Endometrium (tissue), 2 donors: ENCODE data around the gene FAM83B.
"Not testable (repeated sequence)": the region's sequence is repeated elsewhere in the genome, so short reads cannot be mapped to it uniquely, and the experiment has no call there.

Experiments
- FAIRE-seq: peaks from 2 replicates; lab custom pipeline; 2012; peaks lifted over from hg19 to GRCh38; lab: Jason Lieb, UNC
- donor health status: control.
- donor health status: control.

The FAM83B gene

GRCh38 chr6:54979161-54979560 is 132.6 kb downstream of the FAM83B start:
- FAIRE-seq = not testable (repeated sequence)

GRCh38 chr6:54980511-54981275 is 134.1 kb downstream of the FAM83B start:
- FAIRE-seq = no peak

- no peak for FAIRE-seq
Observed at GRCh38 chr6:54981276-54981609, 134.7 kb downstream of the FAM83B start.

GRCh38 chr6:54981647-54982046 is 135.1 kb downstream of the FAM83B start:
- no peak for FAIRE-seq

GRCh38 chr6:54987633-54988290 is 141.2 kb downstream of the FAM83B start:
- no peak for FAIRE-seq

GRCh38 chr6:54988576-54988975 is 142.0 kb downstream of the FAM83B start:
- FAIRE-seq = no peak

GRCh38 chr6:54990001-54990400 is 143.4 kb downstream of the FAM83B start:
- no peak for FAIRE-seq
